Breast epithelium (tissue), 3 donors: ENCODE data around the gene MORC1.

Experiments
- POLR2A ChIP-seq: fragments of 450-650 bp; IDR thresholded peaks from one replicate; pipeline ENCODE4 v1.6.1; 2016; ENCODE audit warnings: antibody characterized with exemption, mild to moderate bottlenecking, moderate library complexity
- POLR2AphosphoS5 ChIP-seq, 3 donors: sonication (generic); formaldehyde crosslinking; IDR thresholded peaks; one replicate each; pipeline ENCODE4 v1.6.1; 2017; ENCODE audit warnings: antibody characterized with exemption in 3 of 3
- TF ChIP-seq, protein P1 (sequence below), 3 donors: fragments of 450-650 bp; IDR thresholded peaks; one replicate each; pipeline ENCODE4 v1.5.1; 2016 to 2017; ENCODE audit warnings: antibody characterized with exemption in 3 of 3, mild to moderate bottlenecking in 3 of 3, moderate library complexity in 3 of 3

DNA sequence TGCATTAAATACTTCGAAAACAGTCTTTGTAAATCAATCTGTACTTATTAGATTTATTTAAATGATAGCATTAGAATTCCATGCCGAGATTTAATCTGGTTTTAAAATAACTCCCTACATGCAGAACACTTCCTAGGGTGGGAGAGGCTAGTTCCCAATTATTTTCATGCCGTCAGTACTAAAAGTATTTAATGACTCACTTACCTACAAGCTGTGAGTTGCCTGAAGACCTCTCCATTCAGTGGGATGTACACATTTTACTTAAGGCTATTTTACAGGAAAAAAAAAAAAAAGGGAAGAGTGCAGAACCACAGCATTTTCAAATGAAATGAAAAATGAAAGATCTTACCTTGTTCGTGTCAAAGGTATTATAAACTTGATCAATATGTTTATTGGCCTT lies 164.7 kb downstream of the MORC1 start:
- no peak for TF ChIP-seq POLR2AphosphoS5 (IDR thresholded peaks at IDR 0.05)
- TF ChIP-seq, protein P1, sequence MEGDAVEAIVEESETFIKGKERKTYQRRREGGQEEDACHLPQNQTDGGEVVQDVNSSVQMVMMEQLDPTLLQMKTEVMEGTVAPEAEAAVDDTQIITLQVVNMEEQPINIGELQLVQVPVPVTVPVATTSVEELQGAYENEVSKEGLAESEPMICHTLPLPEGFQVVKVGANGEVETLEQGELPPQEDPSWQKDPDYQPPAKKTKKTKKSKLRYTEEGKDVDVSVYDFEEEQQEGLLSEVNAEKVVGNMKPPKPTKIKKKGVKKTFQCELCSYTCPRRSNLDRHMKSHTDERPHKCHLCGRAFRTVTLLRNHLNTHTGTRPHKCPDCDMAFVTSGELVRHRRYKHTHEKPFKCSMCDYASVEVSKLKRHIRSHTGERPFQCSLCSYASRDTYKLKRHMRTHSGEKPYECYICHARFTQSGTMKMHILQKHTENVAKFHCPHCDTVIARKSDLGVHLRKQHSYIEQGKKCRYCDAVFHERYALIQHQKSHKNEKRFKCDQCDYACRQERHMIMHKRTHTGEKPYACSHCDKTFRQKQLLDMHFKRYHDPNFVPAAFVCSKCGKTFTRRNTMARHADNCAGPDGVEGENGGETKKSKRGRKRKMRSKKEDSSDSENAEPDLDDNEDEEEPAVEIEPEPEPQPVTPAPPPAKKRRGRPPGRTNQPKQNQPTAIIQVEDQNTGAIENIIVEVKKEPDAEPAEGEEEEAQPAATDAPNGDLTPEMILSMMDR (IDR thresholded peaks at IDR 0.05), result no peak
- no peak for TF ChIP-seq POLR2A
